GM18858 (cell line): ENCODE results near the gene SMARCD2.
"Not testable (repeated sequence)": the region's sequence is repeated elsewhere in the genome, so short reads cannot be mapped to it uniquely, and the experiment has no call there.

Experiments
- ATAC-seq: cut with Tn5 transposase; IDR thresholded peaks from one replicate; pipeline ENCODE4 v1.9.1; 2021; ENCODE audit not compliant: unreplicated experiment

SMARCD2 gene

GRCh38 chr17:63816123-63816522, 26.4 kb downstream of the SMARCD2 start:
- no peak for ATAC-seq

GRCh38 chr17:63809970-63810369, 32.5 kb downstream of the SMARCD2 start:
- no peak for ATAC-seq

GRCh38 chr17:63805591-63805990, 36.9 kb downstream of the SMARCD2 start:
- ATAC-seq: no peak

GRCh38 chr17:63804328-63804727, 38.2 kb downstream of the SMARCD2 start:
- ATAC-seq: no peak

GRCh38 chr17:63800783-63801182, 41.7 kb downstream of the SMARCD2 start:
- no peak for ATAC-seq

GRCh38 chr17:63798572-63799106, 43.8 kb downstream of the SMARCD2 start:
- ATAC-seq: no peak

- not testable (repeated sequence) for ATAC-seq
These were observed 46.1 kb downstream of the SMARCD2 start for GRCh38 chr17:63796375-63796774.

- ATAC-seq: no peak
These were observed 50.3 kb downstream of the SMARCD2 start for GRCh38 chr17:63792055-63792729.

- ATAC-seq: no peak
These were observed 52.4 kb downstream of the SMARCD2 start for GRCh38 chr17:63790057-63790456.

- ATAC-seq: no peak
These were observed 55.3 kb downstream of the SMARCD2 start for GRCh38 chr17:63786971-63787711.

- no peak for ATAC-seq
These were observed 56.4 kb downstream of the SMARCD2 start for GRCh38 chr17:63786117-63786516.

- ATAC-seq: no peak
These were observed 56.9 kb downstream of the SMARCD2 start for GRCh38 chr17:63785556-63785955.

GRCh38 chr17:63783522-63783921, 59.0 kb downstream of the SMARCD2 start:
- no peak for ATAC-seq
